HEK293 (cell line): ENCODE data around the gene SPON1.

ENCODE experiments used
- CTCF ChIA-PET: fragments of 350-600 bp; formaldehyde crosslinking; extraction: SDS; loops from one replicate; lab custom pipeline; 2021; ENCODE audit warnings: antibody characterized with exemption; lab: Yijun Ruan, JAX
- POLR2A ChIA-PET: fragments of 300-600 bp; formaldehyde crosslinking; extraction: SDS; loops from one replicate; lab custom pipeline; 2020; ENCODE audit warnings: antibody characterized with exemption, inconsistent platforms; lab: Yijun Ruan, JAX
- H3K27ac ChIP-seq: fragments of 200-500 bp; sonication (Bioruptor generic); 2 replicates; pipeline ENCODE4 v1.5.1; 2014; ENCODE audit warnings: low read depth, low read length, control low read depth, inconsistent platforms; ENCODE audit errors: extremely low read depth
- H3K36me3 ChIP-seq, 2 experiments: fragments of 200-500 bp in 1 of 2; sonication (Bioruptor generic) in 1 of 2; 1 replicate in 1 of 2; 2 replicates in 1 of 2; pipeline ENCODE4 v1.5.1; 2014 to 2017; ENCODE audit warnings: inconsistent platforms in 2 of 2, low read length in 2 of 2; ENCODE audit not compliant: control insufficient read depth in 2 of 2, insufficient read depth in 1 of 2
- H3K4me1 ChIP-seq: fragments of 200-500 bp; sonication (Bioruptor generic); 2 replicates; pipeline ENCODE4 v1.5.1; 2014; ENCODE audit warnings: mild to moderate bottlenecking, low read length, inconsistent platforms; ENCODE audit not compliant: control insufficient read depth, insufficient read depth
- H3K4me3 ChIP-seq: 2 replicates; pipeline ENCODE4 v1.5.1; 2011; ENCODE audit warnings: low read depth, mild to moderate bottlenecking, control low read depth, low read length, moderate library complexity
- H3K9me3 ChIP-seq: fragments of 200-500 bp; sonication (Bioruptor generic); 2 replicates; pipeline ENCODE4 v1.5.1; 2014; ENCODE audit warnings: low read depth, low read length, inconsistent platforms; ENCODE audit not compliant: control insufficient read depth, insufficient read depth
- BCL6B ChIP-seq: fragments of 450-650 bp; formaldehyde crosslinking; IDR thresholded peaks from 2 replicates; pipeline ENCODE4 v1.5.1; 2017; ENCODE audit warnings: missing biosample characterization, missing genetic modification characterization
- CTCF ChIP-seq: fragments of 450-650 bp; formaldehyde crosslinking; IDR thresholded peaks from 2 replicates; pipeline ENCODE4 v1.5.1; 2016; ENCODE audit warnings: missing biosample characterization, missing genetic modification characterization
- ELK4 ChIP-seq: IDR thresholded peaks from 2 replicates; pipeline ENCODE4 v1.6.1; 2011; ENCODE audit warnings: mild to moderate bottlenecking, low read depth, low read length, borderline replicate concordance
- GFI1B ChIP-seq: fragments of 450-650 bp; formaldehyde crosslinking; IDR thresholded peaks from 2 replicates; pipeline ENCODE4 v1.5.1; 2016; ENCODE audit warnings: missing biosample characterization, missing genetic modification characterization
- KLF17 ChIP-seq: fragments of 450-650 bp; formaldehyde crosslinking; IDR thresholded peaks from 2 replicates; pipeline ENCODE4 v1.5.1; 2016; ENCODE audit warnings: missing biosample characterization, missing genetic modification characterization
- KLF7 ChIP-seq: fragments of 450-650 bp; formaldehyde crosslinking; IDR thresholded peaks from 2 replicates; pipeline ENCODE4 v1.5.1; 2016; ENCODE audit warnings: missing biosample characterization, missing genetic modification characterization, borderline replicate concordance
- ZBTB10 ChIP-seq: fragments of 450-650 bp; formaldehyde crosslinking; IDR thresholded peaks from 2 replicates; pipeline ENCODE4 v1.5.1; 2016; ENCODE audit warnings: missing biosample characterization, missing genetic modification characterization
- ZBTB8A ChIP-seq: fragments of 450-650 bp; formaldehyde crosslinking; IDR thresholded peaks from 2 replicates; pipeline ENCODE4 v1.5.1; 2016; ENCODE audit warnings: missing biosample characterization, missing genetic modification characterization
- ZNF114 ChIP-seq: fragments of 450-650 bp; formaldehyde crosslinking; IDR thresholded peaks from 2 replicates; pipeline ENCODE4 v1.5.0; 2017; ENCODE audit warnings: missing biosample characterization, missing genetic modification characterization
- ZNF184 ChIP-seq: fragments of 450-650 bp; IDR thresholded peaks from 2 replicates; pipeline ENCODE4 v1.5.1; 2018; ENCODE audit warnings: missing biosample characterization, mild to moderate bottlenecking, missing genetic modification characterization
- ZNF302 ChIP-seq: fragments of 450-650 bp; formaldehyde crosslinking; IDR thresholded peaks from 2 replicates; pipeline ENCODE4 v1.5.1; 2016; ENCODE audit warnings: missing biosample characterization, missing genetic modification characterization, low read depth
- ZNF398 ChIP-seq: fragments of 450-650 bp; formaldehyde crosslinking; IDR thresholded peaks from 2 replicates; pipeline ENCODE4 v1.5.1; 2017; ENCODE audit warnings: missing biosample characterization, missing genetic modification characterization
- ZNF513 ChIP-seq: fragments of 450-650 bp; IDR thresholded peaks from 2 replicates; pipeline ENCODE4 v1.5.1; 2018; ENCODE audit warnings: missing biosample characterization, missing genetic modification characterization
- ZNF623 ChIP-seq: fragments of 450-650 bp; formaldehyde crosslinking; IDR thresholded peaks from 2 replicates; pipeline ENCODE4 v1.5.1; 2016; ENCODE audit warnings: missing biosample characterization, missing genetic modification characterization
- ZNF660 ChIP-seq: fragments of 450-650 bp; IDR thresholded peaks from 2 replicates; pipeline ENCODE4 v1.5.1; 2018; ENCODE audit warnings: missing biosample characterization, mild to moderate bottlenecking, missing genetic modification characterization
- ZNF677 ChIP-seq: fragments of 450-650 bp; IDR thresholded peaks from 2 replicates; pipeline ENCODE4 v1.5.0; 2018; ENCODE audit warnings: missing biosample characterization, mild to moderate bottlenecking, missing genetic modification characterization, moderate library complexity
- ZNF76 ChIP-seq: fragments of 450-650 bp; formaldehyde crosslinking; IDR thresholded peaks from 2 replicates; pipeline ENCODE4; 2016; ENCODE audit warnings: low read depth, missing biosample characterization, missing genetic modification characterization, borderline replicate concordance
- ZNF843 ChIP-seq: fragments of 450-650 bp; formaldehyde crosslinking; IDR thresholded peaks from 2 replicates; pipeline ENCODE4 v1.5.1; 2016; ENCODE audit warnings: missing biosample characterization, missing genetic modification characterization

Gene SPON1

GRCh38 chr11:13964771-13965074 is 2.2 kb downstream of the SPON1 start:
- no peak overlapping the region for H3K27ac ChIP-seq
- POLR2A ChIA-PET: no interaction called here
- H3K9me3 ChIP-seq: no peaks in the 10 kb centered on the region
- CTCF ChIA-PET: interaction anchor here (0.7 to 0.9 kb wide), 3 partner anchors 8 to 256 kb away, joined by 3 to 6 read pairs (median 4); no protein-coding TSS in a partner anchor
- no peaks in the 10 kb centered on the region; the same call in 1 of the 2 replicates for H3K4me1 ChIP-seq
- no peak overlapping the region for H3K4me3 ChIP-seq
- H3K36me3 ChIP-seq: no peaks in the 10 kb centered on the region
- TF ChIP-seq ZNF398 (tag by site-specific recombination) (no peak), ZNF76 (tag by site-specific recombination) (no peak)

- no peak overlapping the region for H3K27ac ChIP-seq
- H3K36me3 ChIP-seq: no peaks in the 10 kb centered on the region
- H3K4me1 ChIP-seq: no peaks in the 10 kb centered on the region; the same call in 1 of the 2 replicates
- TF ChIP-seq KLF17 (no peak), CTCF (tag by site-specific recombination) (peak; percentile 38; the same call in 1 of the 2 replicates), BCL6B (tag by site-specific recombination) (no peak), GFI1B (tag by site-specific recombination) (no peak), ZNF302 (tag by site-specific recombination) (no peak)
- ChIA-PET POLR2A (no interaction called here), CTCF (interaction anchor here (0.7 to 1.8 kb wide), 4 partner anchors 9 to 256 kb away, joined by 3 to 7 read pairs (median 5); no protein-coding TSS in a partner anchor)
- no peak overlapping the region for H3K4me3 ChIP-seq
- H3K9me3 ChIP-seq: no peaks in the 10 kb centered on the region
Measured at GRCh38 chr11:13965337-13965736, 2.8 kb downstream of the SPON1 start.

- Histone ChIP-seq H3K4me3 (no peak overlapping the region), H3K27ac (no peak overlapping the region), H3K9me3 (no peaks in the 10 kb centered on the region), H3K36me3 (no peaks in the 10 kb centered on the region), H3K4me1 (no peaks in the 10 kb centered on the region; the same call in 1 of the 2 replicates)
- CTCF ChIA-PET: interaction anchor here (0.5 to 1.8 kb wide), 3 partner anchors 10 to 490 kb away, joined by 3 to 7 read pairs (median 4); no protein-coding TSS in a partner anchor
- POLR2A ChIA-PET: no interaction called here
- TF ChIP-seq ZNF660 (tag by site-specific recombination) (no peak), ZNF843 (no peak), ZBTB8A (tag by site-specific recombination) (no peak), ZBTB10 (tag by site-specific recombination) (no peak), ELK4 (no peak), ZNF114 (tag by site-specific recombination) (no peak), ZNF677 (tag by site-specific recombination) (no peak), KLF7 (no peak), ZNF513 (tag by site-specific recombination) (no peak), ZNF184 (no peak), ZNF623 (tag by site-specific recombination) (no peak)
Measured at GRCh38 chr11:13966013-13966412, 3.5 kb downstream of the SPON1 start.
